ENCODE data around the gene SYNGAP1. TPM values are rescaled to one million over a fixed set of nuclear protein-coding genes. Genes with fewer than 3 reads are reported as not detected.

The SYNGAP1 gene
- total RNA-seq, 1 donor from 2014 or later, result 6.5 TPM

GRCh38 chr6:33434961-33435360 is 15.1 kb downstream of the SYNGAP1 start:
- Histone ChIP-seq H3K27me3 (ENCODE audit: low read depth) (no peaks in the 10 kb centered on the region), H3K9me3 (replicated peaks) (no peaks in the 10 kb centered on the region), H3K4me1 (peaks cover 40% of the 10 kb centered on the region), H3K27ac (replicated peaks) (no peak overlapping the region), H3K36me3 (peaks cover 35% of the 10 kb centered on the region), H3K4me3 (no peak overlapping the region)
- intact Hi-C loops (cut with micrococcal nuclease), result no loop called here
- no peak for DNase-seq
- no peak for TF ChIP-seq CTCF (IDR thresholded peaks at IDR 0.05; ENCODE audit: borderline replicate concordance)

GRCh38 chr6:33437666-33438065 is 17.8 kb downstream of the SYNGAP1 start:
- TF ChIP-seq CTCF (IDR thresholded peaks at IDR 0.05; ENCODE audit: borderline replicate concordance), result no peak
- no peak for DNase-seq
- Histone ChIP-seq H3K27ac (replicated peaks) (no peak overlapping the region), H3K27me3 (ENCODE audit: low read depth) (no peaks in the 10 kb centered on the region), H3K9me3 (replicated peaks) (no peaks in the 10 kb centered on the region), H3K4me3 (no peak overlapping the region), H3K36me3 (peaks cover 42% of the 10 kb centered on the region), H3K4me1 (peaks cover 19% of the 10 kb centered on the region)
- intact Hi-C loops (cut with micrococcal nuclease), result no loop called here

DNA sequence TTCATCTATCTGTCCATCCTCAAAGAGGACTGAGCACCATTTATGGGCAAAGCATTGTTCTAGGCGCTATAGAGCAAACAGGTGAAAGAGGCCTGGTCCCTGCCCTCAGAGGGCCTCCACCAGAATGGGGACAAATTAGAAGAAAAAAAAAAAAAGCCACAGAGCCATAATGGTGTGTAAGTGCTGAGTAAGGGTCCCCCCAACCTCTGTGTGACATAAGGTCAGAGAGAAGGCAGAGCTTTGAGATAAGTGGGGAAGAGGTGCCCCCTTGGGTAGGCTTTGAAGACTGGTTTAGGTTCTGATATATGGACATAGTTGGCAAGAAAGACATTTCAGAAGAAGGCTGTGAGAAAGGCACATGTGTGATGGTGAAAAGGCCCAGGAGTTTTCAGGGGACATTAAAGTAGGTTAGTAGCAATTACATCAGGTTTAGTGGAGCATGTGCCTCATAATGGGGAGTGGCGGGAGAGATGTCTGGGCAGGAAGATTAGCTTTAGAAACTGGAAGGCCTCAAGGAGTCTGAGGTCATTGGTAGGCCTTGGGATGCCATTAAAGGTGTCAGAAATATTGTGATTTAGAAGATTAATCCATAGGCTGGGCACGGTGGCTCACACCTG is 19.2 kb downstream of the SYNGAP1 start:
- intact Hi-C loops (cut with micrococcal nuclease), result no loop called here
- no peaks in the 10 kb centered on the region for H3K27me3 ChIP-seq (ENCODE audit: low read depth)
- H3K4me3 ChIP-seq, result no peak overlapping the region
- TF ChIP-seq CTCF (IDR thresholded peaks at IDR 0.05; ENCODE audit: borderline replicate concordance), result no peak
- no peak for DNase-seq
- H3K36me3 ChIP-seq, result peaks cover 51% of the 10 kb centered on the region
- no peak overlapping the region for H3K27ac ChIP-seq (replicated peaks)
- H3K9me3 ChIP-seq (replicated peaks), result no peaks in the 10 kb centered on the region
- H3K4me1 ChIP-seq, result peaks cover 5% of the 10 kb centered on the region

DNA sequence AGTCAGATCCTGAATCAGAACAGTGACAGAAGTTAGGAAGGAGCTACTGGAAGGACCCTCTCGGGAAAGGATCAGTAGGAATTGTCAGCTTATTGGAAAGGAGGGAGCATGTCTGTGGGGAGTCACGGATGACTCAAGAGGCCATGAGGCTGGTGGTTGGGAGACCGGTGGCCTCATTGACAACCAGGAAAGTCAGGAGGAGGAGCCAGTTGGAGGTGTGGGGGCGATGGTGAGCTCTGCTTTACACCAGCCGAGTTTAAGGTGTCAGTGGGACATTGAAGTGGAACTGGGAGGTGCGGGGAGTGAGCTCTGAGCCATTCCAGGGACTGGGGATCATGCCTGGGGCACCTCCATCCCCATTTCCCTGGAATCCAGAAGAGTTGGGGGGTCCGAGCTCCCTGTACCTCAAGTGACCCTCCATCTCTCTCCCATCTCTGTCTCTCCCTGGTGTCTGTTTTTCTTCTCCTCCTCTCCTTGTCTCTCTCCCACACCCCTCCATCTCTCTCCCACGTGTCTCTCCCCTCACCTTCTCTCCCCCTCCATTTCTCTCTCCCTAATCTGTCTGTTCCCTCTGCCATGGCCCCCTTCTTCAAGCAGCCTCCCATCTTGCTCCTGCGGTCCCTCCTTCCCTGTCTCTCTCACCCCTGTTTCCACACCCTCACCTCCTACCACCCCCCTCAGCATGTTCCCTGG is 20.2 kb downstream of the SYNGAP1 start:
- TF ChIP-seq CTCF (IDR thresholded peaks at IDR 0.05; ENCODE audit: borderline replicate concordance), result no peak
- Histone ChIP-seq H3K36me3 (peaks cover 52% of the 10 kb centered on the region), H3K27me3 (ENCODE audit: low read depth) (no peaks in the 10 kb centered on the region), H3K4me3 (no peak overlapping the region), H3K9me3 (replicated peaks) (no peaks in the 10 kb centered on the region), H3K4me1 (no peaks in the 10 kb centered on the region), H3K27ac (replicated peaks) (no peak overlapping the region)
- intact Hi-C loops (cut with micrococcal nuclease), result no loop called here
- DNase-seq, result no peak

DNA sequence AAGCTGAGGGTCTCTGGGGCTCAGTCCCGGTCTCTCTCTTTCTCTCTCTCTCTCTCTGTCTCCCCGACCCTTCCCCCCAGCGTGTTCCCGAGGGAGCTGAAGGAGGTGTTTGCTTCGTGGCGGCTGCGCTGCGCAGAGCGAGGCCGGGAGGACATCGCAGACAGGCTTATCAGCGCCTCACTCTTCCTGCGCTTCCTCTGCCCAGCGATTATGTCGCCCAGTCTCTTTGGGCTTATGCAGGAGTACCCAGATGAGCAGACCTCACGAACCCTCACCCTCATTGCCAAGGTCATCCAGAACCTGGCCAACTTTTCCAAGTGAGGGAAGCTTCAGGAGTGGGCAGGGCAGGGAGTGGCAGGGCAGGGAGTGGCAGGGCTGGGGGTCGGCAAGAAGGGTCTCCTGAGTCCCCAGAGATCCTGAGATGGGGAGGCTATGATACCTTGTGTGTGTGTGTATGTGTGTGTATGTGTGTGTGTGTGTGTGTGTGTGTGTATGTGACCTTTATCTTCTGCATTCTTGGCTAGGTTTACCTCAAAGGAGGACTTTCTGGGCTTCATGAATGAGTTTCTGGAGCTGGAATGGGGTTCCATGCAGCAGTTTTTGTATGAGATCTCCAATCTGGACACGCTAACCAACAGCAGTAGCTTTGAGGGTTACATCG is 20.9 kb downstream of the SYNGAP1 start:
- no peak overlapping the region for H3K27ac ChIP-seq (replicated peaks)
- peaks cover 45% of the 10 kb centered on the region for H3K36me3 ChIP-seq
- DNase-seq, result no peak
- H3K4me1 ChIP-seq, result no peaks in the 10 kb centered on the region
- TF ChIP-seq CTCF (IDR thresholded peaks at IDR 0.05; ENCODE audit: borderline replicate concordance), result no peak
- H3K27me3 ChIP-seq (ENCODE audit: low read depth), result no peaks in the 10 kb centered on the region
- no peaks in the 10 kb centered on the region for H3K9me3 ChIP-seq (replicated peaks)
- H3K4me3 ChIP-seq, result no peak overlapping the region
- intact Hi-C loops (cut with micrococcal nuclease), result no loop called here

All from left ventricle myocardium inferior (tissue), 1 donor.